H9 (cell line): ENCODE data around the gene FREM1. TPM values are rescaled to one million over a fixed set of nuclear protein-coding genes. Genes with fewer than 3 reads are reported as not detected.
A peak's percentile ranks its signal among the peaks of the same experiment; 100 is the strongest.

Source experiments
- DNase-seq: peaks from one replicate; pipeline ENCODE4 v3.0.0-alpha.2; 2017
- H2AFZ ChIP-seq: one replicate; pipeline ENCODE4 v1.6.1; 2013; ENCODE audit warnings: mild to moderate bottlenecking, low read length, control low read depth, moderate library complexity
- H2AK5ac ChIP-seq: 2 replicates; pipeline ENCODE4 v1.6.1; 2013; ENCODE audit warnings: low read length, control low read depth, mixed read lengths; ENCODE audit not compliant: insufficient read length
- H2BK120ac ChIP-seq: one replicate; pipeline ENCODE4 v1.6.1; 2013; ENCODE audit warnings: low read depth, mild to moderate bottlenecking, low read length, control low read depth, inconsistent platforms; ENCODE audit not compliant: poor library complexity, severe bottlenecking
- H2BK12ac ChIP-seq: 2 replicates; pipeline ENCODE4 v1.6.1; 2013; ENCODE audit warnings: low read length, control low read depth, mixed read lengths, low read depth; ENCODE audit not compliant: insufficient read length
- H2BK15ac ChIP-seq: 2 replicates; pipeline ENCODE4 v1.6.1; 2013; ENCODE audit warnings: low read depth, low read length, control low read depth
- H2BK20ac ChIP-seq: one replicate; pipeline ENCODE4 v1.6.1; 2013; ENCODE audit warnings: low read depth, mild to moderate bottlenecking, low read length, control low read depth, inconsistent platforms; ENCODE audit not compliant: poor library complexity, severe bottlenecking
- H2BK5ac ChIP-seq: 2 replicates; pipeline ENCODE4 v1.6.1; 2013; ENCODE audit warnings: low read length, control low read depth, mixed read lengths; ENCODE audit not compliant: insufficient read length
- H3K14ac ChIP-seq: 2 replicates; pipeline ENCODE4 v1.6.1; 2013; ENCODE audit warnings: low read length, control low read depth; ENCODE audit not compliant: insufficient read depth
- H3K18ac ChIP-seq: 2 replicates; pipeline ENCODE4 v1.6.1; 2013; ENCODE audit warnings: low read depth, mild to moderate bottlenecking, mixed read lengths, low read length, control low read depth; ENCODE audit not compliant: insufficient read length
- H3K23ac ChIP-seq: 2 replicates; pipeline ENCODE4 v1.6.1; 2013; ENCODE audit warnings: low read length, control low read depth, mixed read lengths, low read depth; ENCODE audit not compliant: insufficient read length
- H3K23me2 ChIP-seq: 2 replicates; pipeline ENCODE4 v1.6.1; 2013; ENCODE audit warnings: low read depth, mild to moderate bottlenecking, mixed read lengths, low read length, control low read depth; ENCODE audit not compliant: insufficient read length, poor library complexity, severe bottlenecking
- H3K27ac ChIP-seq: 2 replicates; pipeline ENCODE4 v1.5.1; 2013; ENCODE audit warnings: low read length, control low read depth, mixed read lengths, low read depth; ENCODE audit not compliant: insufficient read length
- H3K27me3 ChIP-seq: 2 replicates; pipeline ENCODE4 v1.6.1; 2013; ENCODE audit warnings: low read length, control low read depth, inconsistent platforms; ENCODE audit not compliant: insufficient read depth
- H3K4ac ChIP-seq: 2 replicates; pipeline ENCODE4 v1.6.1; 2013; ENCODE audit warnings: low read depth, mild to moderate bottlenecking, control low read depth, inconsistent platforms, low read length, moderate library complexity
- H3K4me1 ChIP-seq: 2 replicates; pipeline ENCODE4 v1.6.1; 2013; ENCODE audit warnings: low read length, control low read depth, inconsistent platforms; ENCODE audit not compliant: insufficient read depth
- H3K4me2 ChIP-seq: 2 replicates; pipeline ENCODE4 v1.6.1; 2013; ENCODE audit warnings: low read length, control low read depth, mixed read lengths; ENCODE audit not compliant: insufficient read length, insufficient read depth
- H3K56ac ChIP-seq: 2 replicates; pipeline ENCODE4 v1.6.1; 2013; ENCODE audit warnings: low read depth, mild to moderate bottlenecking, mixed read lengths, low read length, control low read depth; ENCODE audit not compliant: insufficient read length
- H3K79me1 ChIP-seq: 2 replicates; pipeline ENCODE4 v1.6.1; 2013; ENCODE audit warnings: low read depth, mild to moderate bottlenecking, moderate library complexity, low read length, control low read depth, inconsistent platforms; ENCODE audit not compliant: insufficient read depth, poor library complexity, severe bottlenecking
- H3K79me2 ChIP-seq: 2 replicates; pipeline ENCODE4 v1.6.1; 2013; ENCODE audit warnings: low read length, control low read depth, inconsistent platforms; ENCODE audit not compliant: insufficient read depth
- H3K9ac ChIP-seq: 2 replicates; pipeline ENCODE4 v1.6.1; 2013; ENCODE audit warnings: low read length, control low read depth, mixed read lengths; ENCODE audit not compliant: insufficient read length; ENCODE audit errors: extremely low read depth
- H3K9me3 ChIP-seq: one replicate; pipeline ENCODE4 v1.6.1; 2013; ENCODE audit warnings: low read depth, low read length, inconsistent platforms; ENCODE audit not compliant: control insufficient read depth
- H3T11ph ChIP-seq: one replicate; pipeline ENCODE4 v1.6.1; 2013; ENCODE audit warnings: mild to moderate bottlenecking, low read length, control low read depth, inconsistent platforms
- H4K20me1 ChIP-seq: one replicate; pipeline ENCODE4 v1.6.1; 2013; ENCODE audit not compliant: control insufficient read depth, insufficient read length, insufficient read depth
- H4K5ac ChIP-seq: 2 replicates; pipeline ENCODE4 v1.6.1; 2013; ENCODE audit warnings: low read depth, mild to moderate bottlenecking, mixed read lengths, low read length, control low read depth; ENCODE audit not compliant: insufficient read length
- H4K8ac ChIP-seq: replicated peaks from 2 replicates; pipeline ENCODE4 v1.6.1; 2013; ENCODE audit warnings: low read length, control low read depth, mixed read lengths, low read depth; ENCODE audit not compliant: insufficient read length
- H4K91ac ChIP-seq: 2 replicates; pipeline ENCODE4 v1.6.1; 2013; ENCODE audit warnings: low read depth, mild to moderate bottlenecking, moderate library complexity, mixed read lengths, low read length, control low read depth; ENCODE audit not compliant: insufficient read length
- H3K27ac Mint-ChIP-seq, 3 experiments: 2 replicates in 2 of 3; 3 replicates in 1 of 3; pipeline ENCODE4 v1.8.0; 2020 to 2021; ENCODE audit warnings: mixed read lengths in 3 of 3, mild to moderate bottlenecking in 1 of 3, moderate library complexity in 1 of 3
- H3K27me3 Mint-ChIP-seq: 2 replicates; pipeline ENCODE4 v1.8.0; 2021; ENCODE audit warnings: low read depth, mild to moderate bottlenecking, moderate library complexity, mixed read lengths
- H3K36me3 Mint-ChIP-seq, 3 experiments: 2 replicates in 2 of 3; 3 replicates in 1 of 3; pipeline ENCODE4 v1.8.0; 2020 to 2021; ENCODE audit warnings: low read depth in 3 of 3, mixed read lengths in 3 of 3; ENCODE audit not compliant: insufficient read depth in 1 of 3
- H3K4me1 Mint-ChIP-seq, 2 experiments: 2 replicates each; pipeline ENCODE4 v1.8.0; 2020; ENCODE audit warnings: mixed read lengths in 2 of 2
- H3K4me3 Mint-ChIP-seq, 2 experiments: 2 replicates in 1 of 2; 3 replicates in 1 of 2; pipeline ENCODE4 v1.8.0; 2020 to 2021; ENCODE audit warnings: mild to moderate bottlenecking in 2 of 2, mixed read lengths in 2 of 2, moderate library complexity in 1 of 2
- H3K9me3 Mint-ChIP-seq, 2 experiments: 2 replicates in 1 of 2; 3 replicates in 1 of 2; pipeline ENCODE4 v1.8.0; 2020; ENCODE audit warnings: mild to moderate bottlenecking in 2 of 2, mixed read lengths in 2 of 2, moderate library complexity in 1 of 2
- CTCF ChIP-seq: fragments of 200-600 bp; sonication (generic); conservative IDR thresholded peaks from 3 replicates; pipeline ENCODE4 v1.8.0; 2021; ENCODE audit warnings: antibody characterized with exemption, mild to moderate bottlenecking
- WGBS: extraction: QIAGEN DNeasy Blood & Tissue Kit; methylation state at CpG from one replicate; pipeline ENCODE4 v1.1.7; 2013; ENCODE audit warnings: missing lambda C conversion rate, low lambda C conversion rate, mixed read lengths; ENCODE audit not compliant: insufficient read length; ENCODE audit errors: extremely low coverage; 5-methylcytosine and 5-hydroxymethylcytosine counted together
- total RNA-seq: library from RNA; stranded (reverse); gene quantifications from 2 replicates; pipeline ENCODE4 v1.2.1, GENCODE V29; 2021

The FREM1 gene
- total RNA-seq, 1 experiment from 2014 or later: 0.44 TPM

- Histone ChIP-seq H3K79me1 (no peaks in the 10 kb centered on the region), H3K27ac (peak within 1 kb of the TSS; percentile 13), H3K56ac (no peak within 1 kb of the TSS), H3K4ac (no peak within 1 kb of the TSS), H3K18ac (peak within 1 kb of the TSS; percentile 56), H4K8ac (no peak within 1 kb of the TSS), H3T11ph (no peak within 1 kb of the TSS), H2AK5ac (peak within 1 kb of the TSS; percentile 89), H3K23ac (no peak within 1 kb of the TSS), H3K14ac (peak within 1 kb of the TSS; percentile 49; the same call in 1 of the 2 replicates), H2AFZ (no peak within 1 kb of the TSS), H3K27me3 (peaks cover 18% of the 10 kb centered on the region; the same call in 1 of the 2 replicates), H2BK15ac (no peak within 1 kb of the TSS), H4K5ac (peak within 1 kb of the TSS; percentile 74), H4K20me1 (no peaks in the 10 kb centered on the region), H3K4me2 (peak within 1 kb of the TSS; percentile 41), H3K9ac (peak within 1 kb of the TSS; percentile 45), H2BK20ac (no peak within 1 kb of the TSS), H3K4me1 (peaks cover 9% of the 10 kb centered on the region; the same call in 1 of the 2 replicates), H4K91ac (peak within 1 kb of the TSS; percentile 53), H2BK5ac (no peak within 1 kb of the TSS), H3K9me3 (no peaks in the 10 kb centered on the region), H2BK12ac (no peak within 1 kb of the TSS), H3K23me2 (no peaks in the 10 kb centered on the region), H2BK120ac (no peak within 1 kb of the TSS), H3K79me2 (no peaks in the 10 kb centered on the region)
- Mint-ChIP-seq H3K36me3 (peaks cover 0 to 1% (median 0%) of the 10 kb centered on the region in 3 experiments; a peak in 1 of 7 replicates), H3K4me1 (peaks cover 26 to 37% of the 10 kb centered on the region in 2 experiments), H3K27ac (peak within 1 kb of the TSS in 2 of 3 experiments; percentile 20 to 37; a peak in 5 of 7 replicates), H3K9me3 (no peaks in the 10 kb centered on the region; a peak in 1 of 5 replicates), H3K4me3 (peak within 1 kb of the TSS; percentile 67 to 70), H3K27me3 (peaks cover 83% of the 10 kb centered on the region)
- no peak for TF ChIP-seq CTCF
- WGBS: no CpG with 5 or more reads among the region's 7 CpGs
- DNase-seq: peak; percentile 83
Observed at GRCh38 chr9:14722391-14723035, 187.7 kb downstream of the FREM1 start, which contains the start of gene CER1. TSS of gene CER1 (minus strand) at chr9:14722733. CDS start at chr9:14722672, 61 bp downstream.
